Activated CD4-positive, CD25-positive, alpha-beta regulatory T cell treated with anti-CD3 and anti-CD28 coated beads, Interleukin-2, amount 50 U/mL, for 16 hours (primary cell): Measurements from ENCODE around the gene USP32.
"Not testable (repeated sequence)": the region's sequence is repeated elsewhere in the genome, so short reads cannot be mapped to it uniquely, and the experiment has no call there.

Experiments used
- DNase-seq: peaks from one replicate; pipeline ENCODE4 v3.0.0-alpha.2; 2020; ENCODE audit warnings: low read depth, low spot score

The USP32 gene

DNA sequence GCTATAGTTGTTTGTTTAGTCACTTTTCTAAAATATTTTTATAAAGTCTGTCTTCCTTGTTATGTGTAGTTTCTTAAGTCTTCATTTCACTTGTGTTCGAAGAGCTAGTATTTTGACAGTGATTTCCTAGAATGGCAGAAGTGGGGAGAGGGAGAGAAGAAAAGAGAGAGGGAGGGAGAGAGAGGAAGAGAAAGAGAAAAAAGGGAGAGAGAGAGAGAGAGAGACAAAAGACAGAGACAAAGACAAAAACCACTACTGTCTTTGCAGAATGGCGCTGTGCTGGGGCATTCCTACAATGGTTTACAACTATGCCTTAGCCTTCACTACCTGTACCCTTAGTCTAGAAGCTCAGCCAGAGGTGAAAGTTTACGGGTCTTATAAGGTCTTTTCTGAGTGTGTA lies 151.6 kb downstream of the USP32 start:
- no peak for DNase-seq

DNA sequence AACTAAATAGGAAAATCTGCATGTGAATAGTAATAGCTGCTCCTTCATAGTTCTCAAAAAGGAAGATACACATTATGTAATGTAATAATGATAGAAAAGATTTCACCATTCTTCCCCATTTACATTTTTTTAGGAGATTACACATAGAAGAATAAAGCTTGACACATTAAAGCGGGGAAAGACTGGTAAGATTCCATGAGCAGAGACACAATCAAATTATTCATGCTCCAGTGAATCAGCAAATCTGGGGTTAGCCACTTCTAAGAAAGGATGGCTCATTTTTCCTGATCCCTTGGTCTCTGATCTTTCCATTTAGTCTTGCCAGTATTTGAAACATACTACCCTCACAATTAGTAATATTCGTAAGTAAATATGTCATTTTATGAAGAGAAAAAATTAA lies 160.2 kb downstream of the USP32 start:
- DNase-seq: no peak

DNA sequence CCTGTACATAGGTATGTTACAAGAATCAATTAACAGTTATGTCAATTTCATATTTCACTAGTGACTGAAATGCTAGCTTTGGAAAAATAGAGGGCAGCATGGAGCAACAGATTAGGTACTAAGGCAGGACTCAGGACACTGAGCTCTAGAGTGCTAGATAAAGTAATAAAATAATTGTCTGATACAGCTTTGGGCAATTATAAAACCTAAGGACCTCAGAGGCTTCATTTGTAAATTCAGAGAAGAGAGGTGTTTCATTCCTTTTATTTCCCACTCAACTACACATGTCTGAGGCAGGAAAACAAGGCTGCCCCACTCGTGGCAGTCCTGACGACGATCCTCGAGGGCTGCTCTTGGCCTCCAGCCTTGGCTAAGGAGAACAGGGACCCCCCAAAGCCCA lies 160.7 kb downstream of the USP32 start:
- no peak for DNase-seq

GRCh38 chr17:60230358-60230757 lies 161.6 kb downstream of the USP32 start:
- DNase-seq: no peak

DNA sequence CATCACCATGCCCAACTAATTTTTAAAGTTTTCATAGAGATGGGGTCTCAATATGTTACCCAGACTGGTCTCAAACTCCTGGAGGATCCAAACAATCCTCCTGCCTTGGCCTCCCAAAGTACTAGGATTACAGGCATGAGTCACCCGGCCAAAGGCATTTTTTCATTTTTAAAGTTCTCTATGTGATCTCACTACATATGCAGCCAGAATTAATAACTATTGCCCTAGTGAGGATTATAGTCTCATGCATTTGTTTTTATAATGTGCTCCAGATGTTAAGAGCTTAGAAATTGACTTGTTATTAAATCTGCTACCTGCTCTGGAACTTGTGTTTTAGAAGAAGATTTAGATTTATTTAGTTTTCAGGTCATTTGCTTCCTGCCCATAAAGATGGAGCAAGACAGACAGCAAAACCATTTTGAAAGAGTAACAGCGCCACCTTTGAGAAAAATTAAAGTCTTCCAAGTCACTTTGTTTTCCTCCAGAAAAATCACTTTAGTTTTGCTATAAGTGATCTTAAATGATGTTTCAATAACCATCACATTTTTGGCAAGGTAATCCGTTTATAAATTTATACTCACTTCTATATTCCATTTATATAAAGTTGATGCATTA lies 162.6 kb downstream of the USP32 start:
- DNase-seq: no peak

GRCh38 chr17:60227276-60227675 lies 164.7 kb downstream of the USP32 start:
- DNase-seq: not testable (repeated sequence)

DNA sequence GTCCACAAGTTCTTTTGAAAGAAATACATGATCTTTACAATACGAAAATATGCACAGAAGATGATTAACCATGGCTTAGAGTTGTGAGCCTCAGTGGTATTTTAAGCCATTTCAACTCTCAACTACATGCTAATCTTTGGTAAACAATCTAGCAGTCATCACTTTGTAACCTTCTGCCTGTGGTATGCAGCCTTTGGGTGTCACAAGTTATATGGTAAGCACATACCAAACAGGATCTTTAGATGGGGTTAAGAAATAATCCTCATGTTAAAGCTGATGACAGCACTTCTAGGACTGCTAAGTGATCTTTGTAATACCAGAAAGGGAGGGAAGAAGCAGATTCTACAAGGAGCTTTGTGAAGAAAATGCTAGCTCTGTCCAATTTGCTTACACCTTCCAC lies 167.9 kb downstream of the USP32 start:
- no peak for DNase-seq

- no peak for DNase-seq
Observed at GRCh38 chr17:60223456-60223855, 168.5 kb downstream of the USP32 start.

- DNase-seq: not testable (repeated sequence)
Observed at GRCh38 chr17:60218774-60219173, 173.2 kb downstream of the USP32 start.

GRCh38 chr17:60215895-60216294 lies 176.0 kb downstream of the USP32 start:
- DNase-seq: not testable (repeated sequence)

- not testable (repeated sequence) for DNase-seq
Observed at GRCh38 chr17:60211282-60211681, 180.7 kb downstream of the USP32 start.

GRCh38 chr17:60208302-60208701 lies 183.6 kb downstream of the USP32 start:
- not testable (repeated sequence) for DNase-seq

DNA sequence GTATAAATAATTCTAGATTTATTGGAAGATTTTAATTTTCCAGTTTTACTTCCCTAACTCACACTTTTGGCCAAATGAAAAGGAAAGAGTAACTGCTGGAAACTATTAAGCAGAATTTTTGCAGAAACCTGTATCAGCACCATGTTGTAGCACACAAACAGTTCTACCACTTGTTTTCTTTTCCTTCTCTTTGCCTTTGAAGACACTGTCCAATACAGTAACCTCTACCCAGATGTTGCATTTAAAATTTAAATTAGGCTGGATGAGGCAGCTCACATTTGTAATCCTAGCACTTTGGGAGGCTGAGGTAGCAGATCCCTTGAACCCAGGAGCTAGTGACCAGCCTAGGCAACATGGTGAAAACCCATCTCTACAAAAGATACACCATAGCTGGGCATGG lies 186.2 kb downstream of the USP32 start:
- not testable (repeated sequence) for DNase-seq

DNA sequence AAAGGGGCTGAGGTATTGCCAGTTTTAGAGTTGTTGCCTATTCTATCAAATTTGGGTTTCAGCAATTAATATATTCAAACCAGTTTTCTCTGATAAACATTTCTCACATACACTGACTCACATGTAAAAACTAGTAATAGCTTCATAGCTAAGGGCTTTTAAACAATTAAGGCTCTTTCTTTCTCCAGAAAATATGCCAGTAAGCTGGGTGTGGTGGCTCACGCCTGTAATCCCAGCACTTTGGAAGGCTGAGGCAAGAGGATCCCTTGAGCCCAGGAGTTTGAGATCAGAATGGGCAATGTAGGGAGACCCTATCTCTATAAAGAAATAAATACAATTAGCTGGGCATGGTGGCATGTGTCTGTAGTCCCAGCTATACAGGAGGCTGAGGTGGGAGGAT lies 193.3 kb downstream of the USP32 start:
- not testable (repeated sequence) for DNase-seq

DNA sequence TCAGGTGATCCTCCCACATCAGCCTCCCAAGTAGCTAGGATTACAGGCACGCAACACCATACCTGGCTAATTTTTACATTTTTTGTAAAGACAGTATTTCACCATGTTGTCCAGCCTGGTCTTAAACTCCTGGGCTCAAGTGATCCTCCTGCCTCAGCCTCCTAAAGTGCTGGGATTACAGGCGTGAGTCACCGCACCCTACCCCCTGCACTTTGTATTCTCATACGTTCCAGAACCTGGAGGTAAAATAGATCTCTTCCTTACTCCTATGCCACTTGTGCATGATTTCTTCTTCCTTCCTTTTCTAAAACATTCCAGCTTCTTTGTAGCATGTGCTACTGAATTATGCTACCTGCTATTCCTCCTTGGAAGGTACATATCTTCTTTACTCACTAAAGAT lies 197.8 kb downstream of the USP32 start:
- DNase-seq: not testable (repeated sequence)

- no peak for DNase-seq
Observed at GRCh38 chr17:60193482-60193881, 198.5 kb downstream of the USP32 start.

GRCh38 chr17:60193032-60193431 lies 198.9 kb downstream of the USP32 start:
- not testable (repeated sequence) for DNase-seq

DNA sequence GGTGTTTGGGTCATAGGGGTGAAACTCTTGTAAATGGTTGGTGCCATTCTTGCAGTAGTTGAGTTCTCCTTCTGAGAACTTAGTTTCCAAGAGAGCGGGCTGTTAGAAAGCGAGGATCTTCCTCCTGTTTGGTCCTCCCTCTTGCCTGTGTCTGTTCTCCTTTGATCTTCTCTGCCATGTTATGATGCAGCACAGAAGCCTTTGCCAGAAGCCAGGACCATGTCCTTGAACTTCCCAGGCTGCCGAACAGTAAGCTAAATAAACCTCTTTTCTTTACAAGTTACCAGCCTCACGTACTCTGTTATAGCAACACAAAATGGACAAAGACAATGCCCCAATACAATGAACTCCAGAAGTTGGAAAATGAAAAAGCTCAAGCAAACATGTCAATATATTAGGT lies 201.9 kb downstream of the USP32 start:
- DNase-seq: not testable (repeated sequence)

DNA sequence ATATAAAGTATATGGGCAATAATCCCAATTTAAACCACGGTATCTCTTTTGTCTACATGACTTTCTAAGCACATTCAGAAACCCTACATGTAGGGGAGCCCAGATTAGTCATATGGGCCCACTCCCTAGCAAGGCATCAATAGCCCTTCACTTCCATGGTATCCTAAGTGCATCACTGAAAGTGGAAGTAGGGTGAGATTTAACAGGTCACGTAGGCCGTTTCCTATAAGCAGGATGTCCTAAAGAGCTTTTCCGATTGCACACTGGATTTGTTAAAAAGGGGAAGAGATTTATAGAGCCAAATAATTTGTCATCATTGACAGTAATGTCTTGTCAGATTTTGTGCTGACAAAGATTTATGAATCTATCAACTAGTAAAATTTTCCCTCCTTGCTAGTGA lies 203.2 kb downstream of the USP32 start:
- no peak for DNase-seq

GRCh38 chr17:60186846-60187745 lies 204.8 kb downstream of the USP32 start:
- DNase-seq: not testable (repeated sequence)

GRCh38 chr17:60186372-60186771 lies 205.6 kb downstream of the USP32 start:
- not testable (repeated sequence) for DNase-seq

- not testable (repeated sequence) for DNase-seq
Observed at GRCh38 chr17:60180380-60180779, 211.6 kb downstream of the USP32 start.

- not testable (repeated sequence) for DNase-seq
Observed at GRCh38 chr17:60178180-60178579, 213.8 kb downstream of the USP32 start.
